DMS79 treated with DMSO at 0.1 percent for 48 hours (cell line): Measurements from ENCODE around the gene PI4KA.
"Not testable (repeated sequence)": the region's sequence is repeated elsewhere in the genome, so short reads cannot be mapped to it uniquely, and the experiment has no call there.

Source experiments
- DNase-seq: peaks from one replicate; lab custom pipeline; 2025; lab: John Stamatoyannopoulos, UW

Gene PI4KA

GRCh38 chr22:20663941-20664593 is 194.5 kb downstream of the PI4KA start:
- DNase-seq = no peak

- no peak for DNase-seq
These were observed 195.3 kb downstream of the PI4KA start for GRCh38 chr22:20663137-20663828.

GRCh38 chr22:20662524-20663036 is 196.0 kb downstream of the PI4KA start:
- not testable (repeated sequence) for DNase-seq

GRCh38 chr22:20661473-20661872 is 197.1 kb downstream of the PI4KA start:
- DNase-seq = no peak

GRCh38 chr22:20660441-20661054 is 198.1 kb downstream of the PI4KA start:
- no peak for DNase-seq

- DNase-seq = no peak
These were observed 198.7 kb downstream of the PI4KA start for GRCh38 chr22:20659920-20660319.

GRCh38 chr22:20659258-20659657 is 199.4 kb downstream of the PI4KA start:
- no peak for DNase-seq

GRCh38 chr22:20658433-20659222 is 200.0 kb downstream of the PI4KA start:
- DNase-seq = no peak

- DNase-seq = no peak
These were observed 200.6 kb downstream of the PI4KA start for GRCh38 chr22:20657963-20658362.
